GM12891 (cell line): ENCODE measurements around the gene CUL1.
A peak's percentile ranks its signal among the peaks of the same experiment; 100 is the strongest.

ENCODE experiments used
- DNase-seq: peaks from one replicate; pipeline ENCODE4 v3.0.0; 2011; ENCODE audit warnings: low spot score; ENCODE audit not compliant: insufficient read length
- FAIRE-seq: peaks from 2 replicates; lab custom pipeline; 2011; peaks lifted over from hg19 to GRCh38; lab: Jason Lieb, UNC
- PAX5 ChIP-seq: IDR thresholded peaks from 2 replicates; pipeline ENCODE4 v1.6.1; 2011; ENCODE audit warnings: low read length, moderate library complexity, mild to moderate bottlenecking; ENCODE audit not compliant: insufficient read depth, severe bottlenecking
- POLR2A ChIP-seq: IDR thresholded peaks from 2 replicates; pipeline ENCODE4 v1.6.1; 2011; ENCODE audit warnings: low read depth, low read length, control low read depth
- POLR2AphosphoS5 ChIP-seq: IDR thresholded peaks from 2 replicates; pipeline ENCODE4 v1.6.1; 2011; ENCODE audit warnings: low read depth, low read length, control low read depth
- POU2F2 ChIP-seq: IDR thresholded peaks from 2 replicates; pipeline ENCODE4 v1.6.1; 2011; ENCODE audit warnings: low read depth, mild to moderate bottlenecking, control low read depth, low read length, moderate library complexity
- SPI1 ChIP-seq: IDR thresholded peaks from 2 replicates; pipeline ENCODE4 v1.6.1; 2011; ENCODE audit warnings: low read depth, low read length, control low read depth
- TAF1 ChIP-seq: IDR thresholded peaks from 2 replicates; pipeline ENCODE4 v1.6.1; 2011; ENCODE audit warnings: low read depth, low read length, control low read depth

CUL1 gene

DNA sequence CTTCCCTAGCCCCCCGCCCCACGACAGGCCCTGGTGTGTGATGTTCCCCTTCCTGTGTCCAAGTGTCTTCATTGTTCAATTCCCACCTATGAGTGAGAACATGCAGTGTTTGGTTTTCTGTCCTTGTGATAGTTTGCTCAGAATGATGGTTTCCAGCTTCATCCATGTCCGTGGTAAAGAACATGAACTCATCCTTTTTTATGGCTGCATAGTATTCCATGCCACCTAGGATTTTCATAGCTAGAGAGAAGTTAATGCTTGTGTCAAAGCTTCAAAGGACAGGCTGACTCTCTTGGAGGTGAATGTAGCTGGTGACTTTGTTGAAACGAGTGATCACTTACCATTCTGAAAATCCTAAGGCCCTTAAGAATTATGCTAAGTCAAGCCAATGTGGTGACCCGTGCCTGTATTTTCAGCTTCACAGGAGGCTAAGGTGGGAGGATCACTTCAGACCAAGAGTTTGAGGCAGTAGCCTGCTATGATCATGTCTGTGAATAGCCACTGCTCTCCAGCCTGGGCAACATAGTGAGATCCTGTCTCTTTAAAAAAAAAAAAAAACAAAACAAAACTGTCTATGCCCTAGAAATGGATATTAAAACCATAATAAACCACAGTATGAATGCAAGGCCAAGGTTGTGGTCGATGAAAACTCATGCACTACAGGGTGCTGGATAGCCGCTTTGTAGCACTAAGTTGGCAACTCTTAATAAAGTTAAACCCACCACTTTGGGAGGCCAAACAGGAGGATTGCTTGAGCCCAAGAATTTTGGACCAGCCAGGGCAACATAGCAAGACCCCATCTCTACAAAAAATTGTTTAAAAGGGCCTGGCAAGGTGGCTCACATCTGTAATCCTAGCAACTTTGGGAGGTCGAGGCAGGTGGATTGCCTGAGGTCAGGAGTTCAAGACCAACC lies 52.0 kb downstream of the CUL1 start:
- FAIRE-seq (no peak), DNase-seq (no peak)
- no peak for TF ChIP-seq POLR2AphosphoS5
- TF ChIP-seq TAF1: no peak
- no peak for TF ChIP-seq POU2F2
- TF ChIP-seq POLR2A: no peak
- no peak for TF ChIP-seq PAX5
- no peak for TF ChIP-seq SPI1

DNA sequence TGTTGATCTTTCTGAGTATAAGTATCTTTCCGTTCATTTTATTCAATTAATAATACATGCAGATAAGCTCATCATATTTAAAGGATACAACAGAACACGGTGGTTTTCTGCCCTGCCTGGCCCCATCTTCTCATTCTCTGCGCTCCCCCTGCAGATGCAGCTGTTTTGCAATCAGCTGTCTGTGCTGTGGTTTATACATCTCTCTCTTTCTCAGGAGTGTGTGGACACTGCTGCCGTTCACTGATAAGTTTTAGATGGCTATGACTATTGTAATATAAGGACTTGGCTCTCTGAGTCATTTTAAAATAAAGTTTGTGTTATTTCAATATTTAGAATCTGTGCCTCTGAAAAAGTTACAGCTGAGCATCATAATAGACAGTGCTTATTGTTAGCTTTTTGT lies 54.5 kb downstream of the CUL1 start:
- TF ChIP-seq POU2F2 (no peak), SPI1 (no peak), POLR2A (no peak), POLR2AphosphoS5 (no peak), PAX5 (no peak), TAF1 (no peak)
- no peak for DNase-seq
- no peak for FAIRE-seq

DNA sequence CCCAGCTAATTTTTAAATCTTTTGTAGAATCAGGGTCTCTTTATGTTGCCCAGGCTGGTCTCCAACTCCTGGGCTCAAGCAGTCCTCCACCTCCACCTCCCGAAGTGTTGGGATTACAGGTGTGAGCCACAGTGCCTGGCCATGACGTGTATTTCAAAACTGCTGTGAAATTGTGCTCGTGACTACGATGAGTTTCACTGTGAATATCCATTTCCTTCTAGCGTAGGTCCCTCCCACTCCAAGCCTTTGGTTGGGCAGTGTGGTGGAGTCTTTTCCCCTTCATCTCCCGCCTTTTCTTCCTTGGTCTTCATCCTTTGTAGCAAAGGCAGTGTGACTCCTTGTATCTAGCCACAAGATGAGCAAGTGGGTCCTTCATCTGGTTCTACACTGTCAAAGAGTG lies 56.2 kb downstream of the CUL1 start:
- FAIRE-seq (no peak), DNase-seq (no peak)
- no peak for TF ChIP-seq PAX5
- TF ChIP-seq TAF1: no peak
- TF ChIP-seq POLR2A: no peak
- no peak for TF ChIP-seq SPI1
- no peak for TF ChIP-seq POU2F2
- no peak for TF ChIP-seq POLR2AphosphoS5

DNA sequence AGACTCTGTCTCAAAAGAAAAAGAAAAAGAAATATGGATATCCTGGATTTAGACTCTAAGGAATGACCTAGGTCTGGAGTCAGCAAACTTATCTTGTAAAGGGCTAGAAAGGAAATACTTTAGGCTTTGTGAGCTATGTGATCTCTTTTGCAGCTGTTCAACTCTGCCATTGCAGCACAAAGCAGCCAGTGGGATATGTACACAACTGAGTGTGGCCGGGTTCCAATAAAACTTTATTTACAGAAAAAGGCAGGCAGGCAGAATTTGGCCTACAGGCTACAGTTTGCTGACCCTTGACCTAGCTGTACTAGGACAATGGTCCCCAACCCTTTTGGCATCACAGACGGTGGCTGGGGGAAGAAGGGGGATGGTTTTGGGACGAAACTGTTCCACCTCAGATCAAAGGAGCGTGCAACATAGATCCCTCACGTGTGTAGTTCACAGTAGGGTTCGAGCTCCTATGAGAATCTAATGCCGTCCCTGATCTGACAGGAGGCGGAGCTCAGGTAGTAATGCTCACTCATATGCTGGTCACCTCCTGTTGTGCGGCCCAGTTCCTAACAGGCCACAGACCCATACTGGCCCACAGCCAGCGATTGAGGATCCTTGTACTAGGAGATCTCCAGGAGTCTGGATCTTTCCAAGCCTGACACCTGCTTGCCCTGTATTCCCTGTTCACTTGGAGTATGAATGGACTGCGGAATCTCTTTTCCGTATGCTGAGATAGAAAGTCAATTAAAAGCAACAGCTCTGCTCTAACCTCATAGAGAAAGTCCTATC lies 63.0 kb downstream of the CUL1 start:
- FAIRE-seq (no peak), DNase-seq (no peak)
- no peak for TF ChIP-seq POLR2AphosphoS5
- TF ChIP-seq PAX5: no peak
- TF ChIP-seq SPI1: no peak
- no peak for TF ChIP-seq POLR2A
- TF ChIP-seq POU2F2: no peak
- TF ChIP-seq TAF1: no peak

DNA sequence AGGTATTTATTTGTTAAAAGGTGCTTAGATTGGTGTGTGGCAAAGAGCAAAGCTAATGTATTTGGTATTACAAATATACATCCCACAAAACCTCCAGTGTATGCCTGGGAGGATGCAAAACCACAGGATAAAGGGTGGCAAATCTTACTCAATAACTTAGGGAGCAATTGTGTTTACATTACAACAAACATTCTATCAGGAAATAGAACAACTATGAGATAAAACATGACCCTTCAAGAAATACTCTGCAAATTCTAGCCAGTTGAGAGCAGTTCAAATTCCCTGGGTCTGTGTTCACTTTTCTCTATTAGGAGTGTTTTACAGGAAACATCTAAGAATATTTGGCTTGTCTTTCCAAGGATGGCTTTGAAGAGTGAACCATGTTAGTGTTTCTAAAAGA lies 64.9 kb downstream of the CUL1 start:
- TF ChIP-seq POU2F2: no peak
- no peak for TF ChIP-seq TAF1
- no peak for TF ChIP-seq POLR2AphosphoS5
- TF ChIP-seq SPI1: no peak
- TF ChIP-seq POLR2A: no peak
- no peak for TF ChIP-seq PAX5
- FAIRE-seq: no peak

DNA sequence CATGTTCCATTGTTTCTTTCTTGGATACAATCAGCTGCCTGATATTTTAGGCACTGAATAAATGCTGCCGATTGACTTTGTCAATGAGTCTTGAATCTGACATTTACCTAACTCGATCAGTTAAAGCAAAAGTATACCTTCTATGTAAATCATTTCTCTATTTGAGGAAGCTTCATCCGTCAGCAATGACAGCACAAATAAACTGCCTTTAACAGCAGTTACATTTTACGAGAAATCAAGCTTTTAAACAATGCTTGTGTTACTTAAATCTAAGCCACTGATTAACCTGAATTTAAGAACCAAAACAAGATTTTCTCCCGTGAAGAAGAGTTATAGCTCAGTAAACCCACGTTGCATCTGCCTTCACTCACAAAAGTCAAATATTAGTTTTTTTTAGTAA lies 71.3 kb downstream of the CUL1 start:
- no peak for DNase-seq
- no peak for TF ChIP-seq POLR2A
- no peak for TF ChIP-seq PAX5
- TF ChIP-seq POU2F2: no peak
- TF ChIP-seq POLR2AphosphoS5: no peak
- TF ChIP-seq TAF1: no peak
- peak; percentile 33 for FAIRE-seq

More for the DNA sequence above, 64.9 kb downstream of the CUL1 start:
- DNase-seq: no peak

DNA sequence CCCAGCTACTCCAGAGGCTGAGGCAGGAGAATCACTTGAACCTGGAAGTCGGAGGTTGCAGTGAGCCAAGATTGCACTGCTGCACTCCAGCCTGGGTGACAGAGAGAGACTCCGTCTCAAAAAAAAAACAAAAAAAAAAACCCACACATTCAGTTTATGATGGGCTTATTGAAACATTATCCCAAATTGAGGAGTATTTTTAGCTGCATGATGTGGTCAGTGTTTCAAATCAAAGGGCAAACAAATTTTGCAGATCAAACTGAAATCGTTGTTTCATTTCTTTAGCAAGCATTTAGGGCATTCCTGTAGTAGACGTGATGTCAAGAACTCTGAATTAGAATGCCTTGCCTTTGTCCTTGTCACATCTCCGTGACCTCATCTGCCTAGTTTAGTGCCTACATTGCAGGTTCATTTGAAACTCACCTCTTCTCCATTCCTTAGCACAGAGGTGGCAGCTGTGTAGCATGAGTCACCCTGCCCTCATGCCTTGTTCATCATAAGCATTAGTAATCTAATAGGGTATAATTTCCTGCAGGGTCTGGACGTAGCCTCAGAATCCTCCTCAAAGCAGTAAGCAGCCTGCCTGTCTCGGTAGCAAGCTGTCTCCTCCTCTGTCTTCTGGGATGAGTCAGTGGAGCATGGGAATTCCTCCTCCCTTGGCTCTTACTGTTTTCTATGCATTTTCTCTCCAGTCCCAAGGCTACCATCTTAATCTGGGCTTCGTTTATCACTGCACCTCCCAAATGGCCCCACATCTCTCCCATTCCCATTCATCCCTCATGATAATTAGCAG lies 73.8 kb downstream of the CUL1 start:
- no peak for TF ChIP-seq TAF1
- TF ChIP-seq SPI1: no peak
- TF ChIP-seq PAX5: no peak
- no peak for TF ChIP-seq POLR2AphosphoS5
- TF ChIP-seq POLR2A: no peak
- TF ChIP-seq POU2F2: no peak
- DNase-seq (no peak), FAIRE-seq (peak; percentile 40)

DNA sequence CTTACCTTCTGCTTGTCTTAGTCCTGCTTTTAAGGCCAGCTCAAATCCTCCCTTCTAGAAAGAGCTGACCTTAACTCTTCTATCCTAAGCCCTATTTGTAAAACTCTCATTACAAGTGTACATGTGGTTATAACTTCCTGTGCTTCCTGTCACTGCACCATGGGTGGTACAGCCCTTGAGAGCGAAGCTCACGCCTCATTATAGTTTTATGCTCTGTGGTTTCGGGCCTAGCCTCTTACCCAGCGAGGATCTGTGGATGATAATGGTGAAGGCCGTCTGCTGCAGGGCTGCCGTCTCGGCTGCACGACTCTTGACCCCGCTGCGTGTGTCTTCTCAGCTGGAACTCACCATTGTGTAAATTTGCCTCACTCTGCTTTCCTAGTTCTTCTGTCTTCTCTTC lies 74.6 kb downstream of the CUL1 start:
- peak; percentile 66 for FAIRE-seq
- no peak for DNase-seq
- TF ChIP-seq POU2F2 (no peak), POLR2AphosphoS5 (no peak), SPI1 (no peak), TAF1 (no peak)

DNA sequence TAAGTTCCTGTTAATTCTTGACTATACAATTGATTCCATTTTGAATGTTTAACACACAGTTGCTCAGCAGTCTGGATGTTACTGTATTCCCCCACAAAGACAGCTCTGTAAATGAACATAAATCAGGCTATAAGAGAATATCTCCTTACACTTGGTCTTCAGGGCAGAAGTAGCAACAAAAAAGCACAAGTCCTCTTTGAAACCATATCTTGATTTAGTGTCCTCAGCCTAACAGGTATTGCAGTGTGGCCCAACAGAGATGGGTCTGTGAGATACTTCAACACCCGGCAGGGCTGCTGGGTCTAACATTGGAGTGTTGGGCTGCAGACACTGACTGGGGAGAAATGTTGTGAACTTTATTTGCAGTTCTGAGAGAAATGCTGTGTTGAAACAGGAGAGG lies 75.8 kb downstream of the CUL1 start:
- TF ChIP-seq POLR2AphosphoS5 (no peak), POU2F2 (no peak), TAF1 (no peak), SPI1 (no peak), PAX5 (no peak), POLR2A (no peak)
- FAIRE-seq (no peak), DNase-seq (no peak)
